ENCODE measurements around the gene RITA1.
"Not testable (repeated sequence)": the region's sequence is repeated elsewhere in the genome, so short reads cannot be mapped to it uniquely, and the experiment has no call there.

RITA1 gene

DNA sequence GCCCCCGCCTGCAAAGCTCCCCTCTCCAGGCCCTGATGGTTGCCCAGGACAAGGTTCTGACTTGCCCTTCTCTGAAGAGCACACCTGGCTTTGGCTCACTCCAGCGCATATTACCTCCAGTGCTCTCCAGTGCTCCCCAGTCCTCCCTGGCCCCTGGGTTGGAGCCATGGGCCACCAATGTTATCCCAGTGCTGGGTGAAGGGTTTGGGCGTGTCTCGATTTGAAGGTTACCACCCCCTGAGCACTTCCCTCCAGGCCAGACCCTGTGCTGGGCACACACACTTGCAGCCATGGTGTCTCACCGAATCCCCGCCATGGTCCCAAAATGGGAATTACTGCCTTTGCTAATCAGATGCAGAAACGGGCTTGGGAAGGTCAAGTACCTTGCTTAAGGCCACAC, 11.1 kb downstream of the RITA1 start:
- TF ChIP-seq POLR2A (IDR thresholded peaks at IDR 0.05; ENCODE audit: low read depth, low read length): no peak
- DNase-seq (ENCODE audit: insufficient read length, low spot score) (no peak), FAIRE-seq (no peak)

GRCh38 chr12:113196990-113197389, 11.5 kb downstream of the RITA1 start:
- TF ChIP-seq POLR2A (IDR thresholded peaks at IDR 0.05; ENCODE audit: low read depth, low read length): no peak
- no peak for FAIRE-seq
- DNase-seq (ENCODE audit: insufficient read length, low spot score): peak; percentile 58

- FAIRE-seq: no peak
- no peak for TF ChIP-seq POLR2A (IDR thresholded peaks at IDR 0.05; ENCODE audit: low read depth, low read length)
These were observed 12.1 kb downstream of the RITA1 start for GRCh38 chr12:113197518-113198077.

GRCh38 chr12:113198296-113198695, 12.8 kb downstream of the RITA1 start:
- DNase-seq (ENCODE audit: insufficient read length, low spot score): no peak
- no peak for FAIRE-seq
- TF ChIP-seq POLR2A (IDR thresholded peaks at IDR 0.05; ENCODE audit: low read depth, low read length): no peak

More at GRCh38 chr12:113197518-113198077, 12.1 kb downstream of the RITA1 start:
- DNase-seq (ENCODE audit: insufficient read length, low spot score): no peak

DNA sequence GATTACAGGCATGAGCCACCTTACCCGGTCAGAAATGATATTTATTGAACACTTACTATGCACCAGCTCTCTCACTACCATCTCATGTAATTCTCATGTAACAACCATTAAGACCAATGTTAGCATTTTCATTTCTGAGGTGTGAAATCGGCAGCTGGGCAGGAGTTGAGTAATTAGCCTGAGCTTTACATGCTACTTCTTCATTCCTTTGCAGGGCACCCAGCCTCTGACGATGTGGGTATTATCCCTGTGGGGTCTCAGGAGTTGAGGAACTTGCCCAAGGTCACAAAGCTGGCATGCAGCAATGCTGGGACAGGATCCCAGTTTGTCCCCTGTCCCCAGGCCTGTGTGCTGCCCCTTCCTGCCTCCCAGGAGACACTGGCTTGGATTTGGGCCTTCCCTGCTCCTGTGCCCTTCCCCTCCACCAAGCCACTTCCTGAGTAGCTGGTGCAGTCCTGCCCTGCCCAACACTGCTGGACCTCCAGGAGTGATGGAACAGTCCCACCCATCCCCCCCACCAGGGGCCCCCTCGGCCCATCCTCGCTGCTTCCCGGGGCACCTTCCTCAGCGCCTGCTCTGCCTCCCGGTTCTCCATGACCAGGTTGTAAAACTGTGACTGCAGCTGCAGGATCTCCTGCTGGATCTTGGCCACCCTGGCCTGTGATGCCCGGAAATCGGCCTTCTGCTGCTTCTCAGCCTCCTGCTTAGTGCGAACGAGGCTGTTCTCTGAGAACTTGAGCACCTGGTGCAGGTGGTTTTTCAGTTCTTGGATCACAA, 14.7 kb downstream of the RITA1 start:
- no peak for FAIRE-seq
- no peak for TF ChIP-seq POLR2A (IDR thresholded peaks at IDR 0.05; ENCODE audit: low read depth, low read length)

GRCh38 chr12:113201187-113202177, 16.0 kb downstream of the RITA1 start:
- DNase-seq (ENCODE audit: insufficient read length, low spot score): no peak
- no peak for FAIRE-seq
- no peak for TF ChIP-seq POLR2A (IDR thresholded peaks at IDR 0.05; ENCODE audit: low read depth, low read length)

More for the DNA sequence above, 14.7 kb downstream of the RITA1 start:
- DNase-seq (ENCODE audit: insufficient read length, low spot score): no peak

DNA sequence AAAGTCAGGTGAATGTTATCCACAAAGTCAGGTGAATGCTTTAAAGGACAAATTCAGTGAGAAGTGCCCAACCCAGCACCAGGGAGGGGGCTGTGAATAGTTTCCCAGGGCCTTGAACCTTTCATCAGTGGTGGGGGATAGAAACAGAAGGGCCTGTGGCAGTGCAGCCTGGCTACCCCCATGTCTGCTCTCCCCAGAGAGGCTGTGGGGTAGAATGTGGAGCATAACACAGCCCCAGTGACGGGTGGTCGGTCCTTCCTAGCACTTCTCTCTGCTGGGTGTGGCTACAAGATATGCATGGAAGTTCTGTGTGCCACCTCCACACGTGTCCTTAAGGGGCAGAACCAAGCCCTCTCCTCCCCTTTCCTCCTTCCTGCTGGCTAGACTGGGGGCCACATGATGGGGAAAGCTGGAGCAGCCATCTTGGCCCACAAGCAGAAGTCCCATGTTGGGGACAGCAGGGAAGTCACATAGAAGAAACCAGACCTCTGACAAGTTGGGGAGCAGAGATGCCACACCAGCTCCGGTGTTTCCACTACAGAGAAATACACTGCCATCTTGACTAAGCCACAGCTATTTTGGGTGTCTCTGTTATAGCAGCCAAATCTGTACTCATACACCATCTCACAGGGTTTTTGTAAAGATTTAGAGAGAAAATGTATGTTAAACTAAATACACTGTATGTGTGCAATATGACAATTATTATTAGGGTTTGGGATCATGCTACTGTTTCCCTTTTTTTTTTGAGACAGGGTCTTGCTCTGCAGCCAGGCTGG, 17.0 kb downstream of the RITA1 start:
- FAIRE-seq: no peak
- TF ChIP-seq POLR2A (IDR thresholded peaks at IDR 0.05; ENCODE audit: low read depth, low read length): no peak

GRCh38 chr12:113203852-113204760, 18.6 kb downstream of the RITA1 start:
- FAIRE-seq: no peak
- DNase-seq (ENCODE audit: insufficient read length, low spot score): no peak
- TF ChIP-seq POLR2A (IDR thresholded peaks at IDR 0.05; ENCODE audit: low read depth, low read length): no peak

More for the DNA sequence above, 17.0 kb downstream of the RITA1 start:
- DNase-seq (ENCODE audit: insufficient read length, low spot score): no peak

DNA sequence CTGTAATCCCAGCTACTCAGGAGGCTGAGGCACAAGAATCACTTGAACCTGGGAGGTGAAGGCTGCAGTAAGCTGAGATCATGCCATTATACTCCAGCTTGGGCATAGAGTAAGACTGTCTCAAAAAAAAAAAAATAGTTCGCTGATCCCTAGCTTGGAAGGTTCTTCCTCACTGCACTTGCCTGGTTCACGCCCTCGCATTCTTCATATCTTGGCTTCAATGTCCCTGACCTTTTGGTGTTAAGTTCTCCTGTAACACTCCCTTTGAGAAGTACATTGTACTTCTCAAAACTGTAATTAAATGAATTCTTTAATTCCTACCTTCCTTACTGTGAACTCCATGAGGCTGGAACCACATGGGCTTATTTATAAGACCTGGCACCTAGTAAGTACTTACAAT, 19.3 kb downstream of the RITA1 start:
- no peak for FAIRE-seq
- TF ChIP-seq POLR2A (IDR thresholded peaks at IDR 0.05; ENCODE audit: low read depth, low read length): no peak
- DNase-seq (ENCODE audit: insufficient read length, low spot score): no peak

- FAIRE-seq; DNase-seq (ENCODE audit: insufficient read length, low spot score): not testable (repeated sequence)
These were observed 21.3 kb downstream of the RITA1 start for GRCh38 chr12:113206802-113207201.

- DNase-seq (ENCODE audit: insufficient read length, low spot score) (no peak), FAIRE-seq (no peak)
- no peak for TF ChIP-seq POLR2A (IDR thresholded peaks at IDR 0.05; ENCODE audit: low read depth, low read length)
These were observed 22.1 kb downstream of the RITA1 start for GRCh38 chr12:113207613-113208040.
